Neural cell (in vitro differentiated cells): Measurements from ENCODE around the gene ITGA4.

Experiments
- CTCF ChIP-seq: fragments of 450-650 bp; IDR thresholded peaks from 2 replicates; pipeline ENCODE4 v1.5.1; 2014; ENCODE audit warnings: antibody characterized with exemption, mild to moderate bottlenecking, moderate library complexity; ENCODE audit not compliant: poor library complexity, severe bottlenecking
- MXI1 ChIP-seq: fragments of 450-650 bp; conservative IDR thresholded peaks from 2 replicates; pipeline ENCODE4 v1.6.1; 2014; ENCODE audit warnings: antibody characterized with exemption, mild to moderate bottlenecking; ENCODE audit not compliant: poor library complexity, severe bottlenecking
- POLR2AphosphoS5 ChIP-seq: IDR thresholded peaks from 2 replicates; pipeline ENCODE4 v1.6.1; 2012
- SMC3 ChIP-seq: fragments of 450-650 bp; conservative IDR thresholded peaks from 2 replicates; pipeline ENCODE4 v1.6.1; 2014; ENCODE audit warnings: antibody characterized with exemption, mild to moderate bottlenecking, moderate library complexity; ENCODE audit not compliant: poor library complexity

- TF ChIP-seq CTCF (no peak), POLR2AphosphoS5 (peak; percentile 33), MXI1 (no peak), SMC3 (no peak)
Measured at GRCh38 chr2:181566334-181567032, 109.3 kb downstream of the ITGA4 start.
